Fibroblast of lung (primary cell): ENCODE data around the gene ZNF575. TPM values are rescaled to one million over a fixed set of nuclear protein-coding genes. Genes with fewer than 3 reads are reported as not detected.

Experiments used
- DNase-seq, 2 donors: peaks; one replicate each; pipeline versions ENCODE4 v3.0.0 to v3.0.0-alpha.2; 2010; ENCODE audit warnings: low read depth in 2 of 2
- H2AFZ ChIP-seq: 2 replicates; pipeline ENCODE4 v1.5.1; 2012; ENCODE audit warnings: low read length, control low read depth, inconsistent platforms
- H3K27ac ChIP-seq: 2 replicates; pipeline ENCODE4 v1.5.1; 2011; ENCODE audit warnings: low read length, control low read depth; ENCODE audit not compliant: insufficient read depth
- H3K27me3 ChIP-seq: 2 replicates; pipeline ENCODE4 v1.5.1; 2011; ENCODE audit warnings: mild to moderate bottlenecking, low read length; ENCODE audit not compliant: control insufficient read depth, insufficient read depth
- H3K36me3 ChIP-seq: 2 replicates; pipeline ENCODE4 v1.5.1; 2011; ENCODE audit warnings: low read length; ENCODE audit not compliant: control insufficient read depth, insufficient read depth
- H3K4me1 ChIP-seq: 2 replicates; pipeline ENCODE4 v1.5.1; 2011; ENCODE audit warnings: low read length; ENCODE audit not compliant: control insufficient read depth, insufficient read depth; ENCODE audit errors: extremely low read depth
- H3K4me2 ChIP-seq: 2 replicates; pipeline ENCODE4 v1.5.1; 2011; ENCODE audit warnings: low read length, control low read depth; ENCODE audit not compliant: insufficient read depth; ENCODE audit errors: extremely low read depth
- H3K4me3 ChIP-seq, 4 experiments: fragments of 200-600 bp in 1 of 4; sonication (generic) in 1 of 4; replicated peaks in 1 of 4; 2 replicates each; pipeline ENCODE4 v1.5.1; 2011 to 2016; ENCODE audit warnings: low read length in 4 of 4, low read depth in 3 of 4, mild to moderate bottlenecking in 3 of 4, control low read depth in 2 of 4, inconsistent platforms in 1 of 4, mixed read lengths in 1 of 4; ENCODE audit not compliant: insufficient read depth in 1 of 4; ENCODE audit errors: control extremely low read depth in 1 of 4
- H3K79me2 ChIP-seq: 2 replicates; pipeline ENCODE4 v1.5.1; 2012; ENCODE audit warnings: mild to moderate bottlenecking, low read length, inconsistent platforms; ENCODE audit not compliant: control insufficient read depth, insufficient read depth
- H3K9ac ChIP-seq: 2 replicates; pipeline ENCODE4 v1.5.1; 2011; ENCODE audit warnings: mild to moderate bottlenecking, low read length, control low read depth; ENCODE audit not compliant: insufficient read depth
- H3K9me3 ChIP-seq: 2 replicates; pipeline ENCODE4 v1.5.1; 2012; ENCODE audit warnings: low read depth, low read length; ENCODE audit not compliant: control insufficient read depth, insufficient read depth
- H4K20me1 ChIP-seq: 2 replicates; pipeline ENCODE4 v1.5.1; 2011; ENCODE audit warnings: low read length; ENCODE audit not compliant: control insufficient read depth, insufficient read depth; ENCODE audit errors: extremely low read depth
- CTCF ChIP-seq, 2 donors: IDR thresholded peaks in 1 of 2; conservative IDR thresholded peaks in 1 of 2; 1 replicate in 1 of 2; 2 replicates in 1 of 2; pipeline ENCODE4 v1.5.1; 2011 to 2012; ENCODE audit warnings: low read length in 2 of 2, control low read depth in 1 of 2, inconsistent platforms in 1 of 2, low read depth in 1 of 2, mild to moderate bottlenecking in 1 of 2
- EZH2 ChIP-seq: IDR thresholded peaks from 2 replicates; pipeline ENCODE4 v1.5.1; 2012; ENCODE audit warnings: low read length, control low read depth, mild to moderate bottlenecking; ENCODE audit errors: missing control alignments
- polyA plus RNA-seq, 2 donors: library from polyadenylated mRNA; depleted of rRNA in 1 of 2; stranded (reverse) in 1 of 2; unstranded in 1 of 2; fragments of >200 nt; gene quantifications; 2 replicates each; pipeline ENCODE4 v1.2.1, GENCODE V29; 2011 to 2012; ENCODE audit warnings: missing spikeins in 1 of 2
- total RNA-seq: library from RNA; depleted of rRNA; stranded (reverse); fragments of >200 nt; gene quantifications from 2 replicates; pipeline ENCODE4 v1.2.1, GENCODE V29; 2014

Gene ZNF575
- total and polyA plus RNA-seq, 2 donors (not counting 1 experiment from before 2014, with no cell fraction given): 0.27 to 0.33 TPM

- peak within 1 kb of the TSS; percentile 82 to 90 (median 88) for H3K4me3 ChIP-seq
- peak; percentile 50 to 51 for DNase-seq
Observed at GRCh38 chr19:43526884-43527859, 5.8 kb upstream of the ZNF575 start, which contains the start of gene ETHE1. ETHE1 (minus strand) TSS chr19:43527201; CDS start chr19:43527177, 24 bp downstream.

GRCh38 chr19:43527860-43528622, 4.9 kb upstream of the ZNF575 start:
- Histone ChIP-seq H3K4me3 (peak overlapping the region in 2 of 4 experiments; percentile 90), H3K9me3 (no peaks in the 10 kb centered on the region), H3K36me3 (no peaks in the 10 kb centered on the region), H3K27me3 (no peaks in the 10 kb centered on the region), H3K4me2 (peak overlapping the region; percentile 38), H3K79me2 (peaks cover 28% of the 10 kb centered on the region), H4K20me1 (no peaks in the 10 kb centered on the region), H3K4me1 (peaks cover 3% of the 10 kb centered on the region), H2AFZ (no peak overlapping the region), H3K9ac (no peak overlapping the region), H3K27ac (peak overlapping the region; percentile 75)
- TF ChIP-seq CTCF (conservative IDR thresholded peaks at IDR 0.05 in 1 of 2, IDR thresholded peaks at IDR 0.05 in 1 of 2; ENCODE audit: low read depth in 1 of 2, low read length in 2 of 2) (no peak), EZH2 (no peak)
- no peak for DNase-seq

More at GRCh38 chr19:43526884-43527859, 5.8 kb upstream of the ZNF575 start, which contains the start of gene ETHE1:
- H3K27ac ChIP-seq: peak within 1 kb of the TSS; percentile 75
- H3K27me3 ChIP-seq: no peaks in the 10 kb centered on the region
- H3K9ac ChIP-seq: peak within 1 kb of the TSS; percentile 73
- peaks cover 28% of the 10 kb centered on the region for H3K79me2 ChIP-seq
- no peaks in the 10 kb centered on the region for H3K4me1 ChIP-seq
- H3K4me2 ChIP-seq: peak within 1 kb of the TSS; percentile 93
- H3K9me3 ChIP-seq: no peaks in the 10 kb centered on the region
- H2AFZ ChIP-seq: peak within 1 kb of the TSS; percentile 90
- H4K20me1 ChIP-seq: no peaks in the 10 kb centered on the region
- H3K36me3 ChIP-seq: no peaks in the 10 kb centered on the region
- no peak for TF ChIP-seq EZH2
- TF ChIP-seq CTCF (conservative IDR thresholded peaks at IDR 0.05 in 1 of 2, IDR thresholded peaks at IDR 0.05 in 1 of 2; ENCODE audit: low read depth in 1 of 2, low read length in 2 of 2): no peak

- H3K9ac ChIP-seq: peak overlapping the region; percentile 27
- peak overlapping the region; percentile 85 for H2AFZ ChIP-seq
- no peaks in the 10 kb centered on the region for H3K79me2 ChIP-seq
- H3K27ac ChIP-seq: peak overlapping the region; percentile 46
- no peaks in the 10 kb centered on the region for H4K20me1 ChIP-seq
- H3K9me3 ChIP-seq: no peaks in the 10 kb centered on the region
- TF ChIP-seq EZH2: no peak
- no peak for TF ChIP-seq CTCF (conservative IDR thresholded peaks at IDR 0.05 in 1 of 2, IDR thresholded peaks at IDR 0.05 in 1 of 2; ENCODE audit: low read depth in 1 of 2, low read length in 2 of 2)
- no peak for DNase-seq
- H3K27me3 ChIP-seq: no peaks in the 10 kb centered on the region
- H3K4me3 ChIP-seq: peak overlapping the region; percentile 20 to 74 (median 64)
- peaks cover 6% of the 10 kb centered on the region for H3K4me1 ChIP-seq
- H3K4me2 ChIP-seq: peak overlapping the region; percentile 89
- no peaks in the 10 kb centered on the region for H3K36me3 ChIP-seq
Observed at GRCh38 chr19:43532571-43532961, 422 bp upstream of the ZNF575 start.
